ENCODE measurements around the gene KRTAP27-1.

KRTAP27-1 gene

DNA sequence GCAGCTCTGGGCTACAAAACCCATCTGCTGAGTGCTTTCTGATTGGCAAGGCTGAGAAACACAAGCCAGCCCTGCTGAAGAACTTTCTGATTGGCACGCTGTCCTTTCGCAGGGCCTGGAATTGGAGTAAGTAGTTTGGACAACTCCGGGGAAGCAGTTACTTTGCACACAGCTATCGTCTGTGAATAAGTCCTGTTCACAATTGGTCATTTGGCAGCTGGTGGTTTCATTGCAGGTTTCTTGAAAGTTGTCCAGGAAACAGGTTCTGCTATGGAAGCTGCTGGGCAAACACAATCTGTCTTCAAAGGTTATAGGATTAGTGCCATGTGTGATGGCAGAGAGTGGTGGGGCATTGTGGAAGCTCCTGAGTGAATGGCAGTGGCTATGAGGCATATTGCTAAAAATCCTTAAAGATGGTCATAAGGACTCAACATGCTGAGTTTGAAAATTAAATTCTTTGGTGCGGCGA lies at the start of gene KRTAP27-1:
KRTAP27-1 (minus strand) TSS at position 419 of the 469 bp plus-strand sequence; CDS start at position 393, 26 bp downstream.
- no peak for DNase-seq

- DNase-seq = no peak
Observed at GRCh38 chr21:30382201-30382600, 44.7 kb upstream of the KRTAP27-1 start.

DNA sequence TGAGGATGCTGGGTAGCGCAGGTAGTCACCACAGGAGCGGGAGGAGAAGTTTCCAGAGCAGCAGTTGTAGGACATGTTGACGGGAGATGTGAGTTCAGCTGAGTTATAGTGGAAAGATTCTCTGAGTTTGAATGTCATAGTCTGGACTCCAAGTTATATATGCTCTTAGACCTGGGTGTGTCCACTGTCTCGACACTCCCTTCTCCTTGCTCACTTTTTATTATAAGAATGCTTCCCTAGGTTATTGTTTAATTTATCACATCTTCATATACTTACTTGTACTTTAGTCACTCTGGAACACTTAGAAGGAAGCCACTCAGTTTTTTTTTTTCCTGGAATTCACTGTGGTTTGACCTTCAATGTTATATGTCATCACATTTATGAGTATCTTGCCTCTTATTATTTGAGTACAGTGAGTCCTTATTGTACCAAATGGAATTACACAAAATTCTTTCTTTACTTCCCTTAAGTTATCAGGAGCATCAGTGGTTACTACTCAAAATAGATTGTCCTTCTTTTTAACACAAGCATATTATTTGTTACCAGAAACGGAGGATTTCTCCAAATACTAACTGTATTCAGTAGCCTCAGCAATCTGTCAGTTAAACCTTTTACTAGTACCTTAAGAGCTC lies 34.8 kb upstream of the KRTAP27-1 start, which contains the start of gene KRTAP13-2:
KRTAP13-2 (minus strand) TSS at position 133 of the 632 bp plus-strand sequence; CDS start at position 75, 58 bp downstream.
- DNase-seq = no peak

- no peak for DNase-seq
Observed at GRCh38 chr21:30355906-30356305, 18.4 kb upstream of the KRTAP27-1 start.

DNA sequence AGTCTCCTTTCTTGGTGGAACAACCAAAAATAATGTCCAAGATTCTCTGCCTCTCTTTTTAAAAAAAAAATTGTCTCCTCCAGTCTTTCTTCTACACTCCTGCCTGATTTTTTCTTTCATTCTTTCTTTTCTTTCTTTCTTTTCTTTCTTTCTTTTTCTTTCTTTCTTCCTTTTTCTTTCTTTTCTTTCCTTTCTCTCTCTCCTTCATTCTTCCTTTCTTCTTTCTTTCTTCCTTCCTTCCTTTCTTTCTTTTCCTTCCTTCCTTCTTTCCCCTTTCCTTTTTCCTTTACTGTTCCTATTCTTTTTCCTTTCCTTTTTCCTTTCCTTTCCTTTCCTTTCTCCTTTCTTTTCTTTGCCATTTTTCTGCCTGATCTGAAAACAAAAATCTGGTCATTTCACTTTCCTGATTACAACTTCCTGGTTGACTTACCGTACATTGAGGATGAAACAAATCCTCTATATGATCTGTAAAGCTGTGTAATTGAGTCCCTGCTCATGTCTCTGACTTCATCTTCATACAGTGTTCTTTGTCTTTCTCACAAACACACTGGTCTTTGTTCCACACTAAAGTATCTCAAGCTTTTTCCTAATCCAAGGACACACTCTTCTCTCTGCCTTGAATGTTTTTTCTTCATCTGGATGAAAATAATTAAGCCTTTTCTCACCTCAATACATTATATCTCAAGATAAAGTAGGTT lies 17.0 kb upstream of the KRTAP27-1 start:
- DNase-seq = no peak

GRCh38 chr21:30351534-30351933 lies 14.0 kb upstream of the KRTAP27-1 start:
- DNase-seq = no peak

GRCh38 chr21:30349572-30349971 lies 12.1 kb upstream of the KRTAP27-1 start:
- no peak for DNase-seq

GRCh38 chr21:30348506-30348905 lies 11.0 kb upstream of the KRTAP27-1 start, which contains the start of gene KRTAP23-1:
KRTAP23-1 (minus strand) TSS chr21:30348606; CDS start chr21:30348606, 0 bp downstream.
- DNase-seq = no peak

DNA sequence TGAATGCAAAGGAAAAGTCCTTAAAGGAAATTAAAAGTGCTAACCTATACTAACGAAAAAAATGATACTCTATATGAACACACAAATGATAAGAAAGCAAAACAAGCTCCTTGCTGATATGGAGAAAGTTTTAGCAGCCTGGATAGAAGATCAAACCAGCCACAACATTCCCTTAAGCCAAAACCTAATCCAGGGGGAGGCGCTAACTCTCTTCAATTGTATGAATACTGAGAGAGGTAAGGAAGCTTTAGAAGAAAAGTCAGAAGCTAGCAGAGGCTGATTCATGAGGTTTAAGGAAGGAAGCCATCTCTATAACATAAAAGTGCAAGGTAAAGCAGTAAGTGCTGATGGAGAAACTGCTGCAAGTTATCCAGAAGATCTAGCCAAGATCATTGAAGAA lies 7.5 kb upstream of the KRTAP27-1 start:
- DNase-seq = no peak

- DNase-seq = no peak
Observed at GRCh38 chr21:30340714-30341573, 3.5 kb upstream of the KRTAP27-1 start.

GRCh38 chr21:30338717-30339116 lies 1.2 kb upstream of the KRTAP27-1 start:
- DNase-seq = no peak

DNA sequence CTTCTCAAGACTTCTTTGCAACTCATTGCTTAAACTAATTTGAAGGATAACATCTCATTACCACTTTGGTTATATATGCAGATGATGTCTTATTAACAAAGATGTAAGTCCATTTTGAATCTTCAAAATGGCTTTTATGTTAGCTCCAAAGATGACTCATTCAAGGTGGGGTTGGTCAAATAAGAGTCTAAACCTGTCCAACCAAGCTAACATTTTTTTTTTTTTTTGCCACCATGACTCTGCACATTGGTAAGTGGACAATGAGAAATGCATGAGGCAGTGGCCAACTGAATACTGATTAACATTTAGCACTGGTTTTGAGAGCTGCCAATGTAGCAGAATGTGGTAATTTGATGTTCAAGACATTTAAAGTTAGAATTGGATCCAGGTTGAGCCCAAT lies 278 bp upstream of the KRTAP27-1 start:
- DNase-seq = no peak

- DNase-seq = no peak
Observed at GRCh38 chr21:30336596-30336995, 898 bp downstream of the KRTAP27-1 start.

DNA sequence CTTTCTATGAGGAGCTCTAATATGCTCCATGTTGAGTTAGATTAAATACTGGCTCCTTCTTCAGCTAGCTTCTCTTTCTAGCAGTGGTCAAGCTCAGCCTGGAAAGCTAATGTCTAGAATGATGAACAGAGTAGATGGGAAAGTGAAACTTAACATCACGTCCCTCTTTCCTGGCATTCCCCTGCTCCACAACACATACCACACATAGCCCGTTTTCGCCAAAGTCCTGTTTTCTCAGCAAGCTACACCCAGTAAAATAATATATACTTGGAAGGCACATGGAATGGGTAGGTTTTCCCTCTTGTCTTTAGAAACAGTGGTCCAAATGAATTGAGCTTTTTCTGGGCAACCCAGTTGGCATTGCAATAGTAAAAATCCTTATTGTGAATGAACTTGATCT lies 3.8 kb downstream of the KRTAP27-1 start:
- DNase-seq = no peak

- DNase-seq = no peak
Observed at GRCh38 chr21:30332681-30333080, 4.8 kb downstream of the KRTAP27-1 start.

DNA sequence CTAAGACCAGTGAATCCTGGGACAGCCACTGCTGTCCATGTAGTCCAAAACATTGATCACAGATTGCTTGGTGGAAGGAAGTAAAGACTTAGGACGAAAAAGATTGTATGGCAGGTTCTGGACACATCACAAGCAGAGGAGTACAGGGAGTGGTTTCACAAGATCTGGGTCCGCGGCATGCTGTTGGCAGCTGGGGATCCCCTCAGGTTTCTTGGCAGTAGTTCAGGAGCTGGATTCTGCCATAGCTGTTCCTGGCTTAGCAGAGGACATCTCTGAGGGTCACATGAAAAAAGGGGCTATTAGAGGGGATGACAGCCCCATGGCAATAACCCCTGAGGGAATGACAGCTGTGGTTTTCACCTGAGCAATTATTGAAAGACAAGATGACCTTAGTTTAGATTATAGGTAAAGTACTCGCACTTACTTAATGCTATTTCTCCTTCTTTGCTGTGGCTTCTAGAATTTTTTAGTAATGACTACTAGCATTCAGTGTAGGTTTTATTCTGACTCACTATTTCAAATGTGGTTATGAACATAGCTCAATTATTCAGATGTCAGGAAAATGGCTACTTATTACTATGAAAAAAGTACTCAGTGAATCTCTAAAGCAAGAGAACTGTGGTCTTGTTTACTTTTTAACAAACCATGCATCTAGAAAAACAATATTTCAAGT lies 8.2 kb downstream of the KRTAP27-1 start:
- DNase-seq = no peak

DNA sequence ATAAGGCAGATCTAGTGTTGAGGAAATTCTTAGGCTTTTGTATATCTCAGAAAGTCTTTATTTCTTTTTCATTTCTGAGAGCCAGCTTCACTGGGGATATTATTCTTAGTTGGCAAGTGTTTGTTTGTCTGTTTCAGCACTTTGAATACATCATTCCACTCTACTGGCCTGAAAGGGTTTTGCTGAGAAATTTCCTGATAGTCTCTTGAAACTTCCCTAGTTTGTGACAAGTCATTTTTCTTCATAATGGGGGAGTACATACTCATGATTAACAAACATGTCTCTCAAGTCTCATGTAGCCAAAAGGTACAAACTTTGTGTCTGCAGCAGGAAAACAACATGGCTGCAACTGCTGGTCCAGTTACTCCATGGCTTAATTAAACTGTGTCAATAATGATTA lies 11.1 kb downstream of the KRTAP27-1 start:
- DNase-seq = no peak

DNA sequence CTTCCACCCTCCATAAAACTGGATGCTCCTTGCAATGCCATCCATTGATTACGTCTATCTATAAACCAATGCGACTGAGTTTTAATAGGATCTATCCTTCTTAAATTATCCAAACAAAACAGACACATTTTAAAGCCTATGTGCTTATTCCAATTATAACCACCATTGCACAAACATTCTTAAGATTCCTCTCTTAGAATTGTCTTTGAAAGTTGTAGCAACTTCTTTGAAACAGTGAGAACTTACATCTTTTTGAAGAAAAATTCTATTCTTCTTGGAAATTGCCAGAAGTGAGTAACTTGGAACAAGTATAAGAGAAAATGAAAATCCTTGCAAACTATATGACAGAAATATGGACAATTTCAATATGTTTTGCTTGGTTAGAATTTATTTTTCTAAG lies 17.3 kb downstream of the KRTAP27-1 start, which contains the start of gene KRTAP26-1:
KRTAP26-1 (minus strand) TSS at position 101 of the 400 bp plus-strand sequence. CDS start 280 bp downstream, outside the sequence.
- no peak for DNase-seq

DNA sequence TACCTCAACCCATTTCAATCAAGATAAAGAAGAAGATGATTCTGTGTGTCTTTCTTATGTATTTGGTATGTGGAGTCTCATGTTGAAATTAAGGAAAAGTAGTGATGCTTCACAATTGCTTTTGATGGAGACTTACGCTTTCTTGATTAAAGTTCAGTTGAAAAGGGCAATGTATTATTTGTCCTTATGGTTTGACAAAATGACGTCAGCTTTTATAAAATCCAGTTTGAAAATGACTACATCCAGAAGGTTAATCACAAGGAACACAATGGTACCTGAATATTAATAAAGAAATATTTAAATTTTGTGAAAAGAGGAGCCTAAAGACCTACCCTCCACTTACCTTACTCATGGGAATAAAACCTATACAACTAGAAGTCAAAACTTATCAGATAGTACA lies 21.8 kb downstream of the KRTAP27-1 start:
- DNase-seq = no peak

DNA sequence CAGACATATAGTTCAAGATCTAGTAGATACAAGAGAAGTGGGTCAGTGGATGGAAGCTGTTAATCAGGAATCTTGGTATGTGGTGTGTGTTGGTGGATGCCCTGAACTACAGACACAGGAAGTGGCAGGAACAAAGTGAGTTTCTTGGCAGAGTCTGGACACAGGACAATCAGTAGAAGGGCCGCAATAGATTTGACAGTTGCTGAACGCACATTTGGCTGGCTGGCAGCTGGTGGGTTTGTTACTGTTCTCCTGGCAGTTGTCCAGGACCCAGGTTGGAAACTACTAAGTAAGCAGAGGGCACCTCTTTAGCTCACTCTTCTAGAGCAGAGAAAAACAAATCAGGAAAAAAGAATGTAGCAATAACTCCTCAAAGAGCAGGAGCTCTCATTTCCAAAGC lies 30.6 kb downstream of the KRTAP27-1 start:
- no peak for DNase-seq

DNA sequence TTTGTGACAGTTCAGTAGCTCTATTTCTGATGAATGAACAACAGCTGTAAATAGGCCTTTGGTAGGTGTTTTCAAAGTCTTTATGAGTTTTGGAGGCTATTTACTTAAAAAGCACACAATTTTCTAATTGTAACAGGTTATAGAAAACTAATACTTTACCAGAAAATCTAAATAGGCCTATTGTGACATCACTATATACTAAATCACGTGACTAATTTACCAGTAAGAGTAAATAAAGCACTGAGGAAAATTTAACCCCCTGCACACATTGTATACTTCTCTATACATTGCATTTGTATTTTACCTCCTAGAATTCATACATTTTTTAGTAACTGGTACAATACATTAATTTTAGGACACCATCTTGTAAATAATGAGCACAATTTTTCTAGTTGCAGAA lies 32.4 kb downstream of the KRTAP27-1 start:
- DNase-seq = no peak

DNA sequence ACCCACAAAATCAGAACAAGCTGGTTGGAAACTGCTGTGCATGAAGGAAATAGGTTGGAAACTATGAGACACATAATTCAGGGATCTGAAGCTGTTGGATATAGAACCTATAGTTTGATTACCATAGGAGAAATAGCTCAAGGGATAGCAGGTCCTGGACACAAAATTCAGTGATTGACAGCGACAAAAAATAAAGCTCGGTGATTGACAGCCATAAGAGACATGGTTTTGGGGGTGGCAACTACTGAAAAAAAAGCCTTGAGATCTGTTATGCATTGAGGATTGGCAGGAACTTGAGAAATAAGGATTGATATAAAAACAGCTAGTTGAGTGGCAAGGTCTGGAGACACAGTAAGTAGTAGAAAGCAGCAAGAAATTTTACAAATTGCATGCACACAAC lies 48.3 kb downstream of the KRTAP27-1 start, which contains the start of gene KRTAP25-1:
KRTAP25-1 (minus strand) TSS at position 300 of the 400 bp plus-strand sequence; CDS start at position 276, 24 bp downstream.
- no peak for DNase-seq

Measured in stimulated activated naive CD4-positive, alpha-beta T cell treated with Interleukin-2 at 50 U/mL for 16 hours (primary cell).